Measurements from ENCODE around the gene ROR1.

GRCh38 chr1:64114012-64114525 lies 340.3 kb downstream of the ROR1 start:
- no peak for TF ChIP-seq ZNF565 (CRISPR knock-in tag; conservative IDR thresholded peaks at IDR 0.05; ENCODE audit: low read depth)
- no peak for TF ChIP-seq ISL1 (CRISPR knock-in tag; IDR thresholded peaks at IDR 0.05)
- no peak for TF ChIP-seq ZNF70 (CRISPR knock-in tag; IDR thresholded peaks at IDR 0.05)
- no peak for TF ChIP-seq ZFP30 (CRISPR knock-in tag; IDR thresholded peaks at IDR 0.05)
- no peak for TF ChIP-seq ZFP3 (CRISPR knock-in tag; IDR thresholded peaks at IDR 0.05)
- TF ChIP-seq PATZ1 (CRISPR knock-in tag; IDR thresholded peaks at IDR 0.05; ENCODE audit: borderline replicate concordance) = no peak
- no peak for TF ChIP-seq CREB5 (CRISPR knock-in tag; IDR thresholded peaks at IDR 0.05; ENCODE audit: low read depth)
- TF ChIP-seq CSDC2 (CRISPR knock-in tag; IDR thresholded peaks at IDR 0.05) = no peak
- TF ChIP-seq GLIS3 (CRISPR knock-in tag; IDR thresholded peaks at IDR 0.05) = no peak
- TF ChIP-seq RARB (CRISPR knock-in tag; IDR thresholded peaks at IDR 0.05) = no peak
- no peak for TF ChIP-seq OSR1 (CRISPR knock-in tag; IDR thresholded peaks at IDR 0.05)
- TF ChIP-seq SNAI2 (CRISPR knock-in tag; IDR thresholded peaks at IDR 0.05) = no peak
- TF ChIP-seq PPARA (CRISPR knock-in tag; IDR thresholded peaks at IDR 0.05; ENCODE audit: borderline replicate concordance) = no peak

Measured in SK-N-SH treated with all-trans-retinoic acid at 6 μM for 48 hours (cell line).